GM19240 (cell line): Measurements from ENCODE around the gene UBD.

ENCODE experiments used
- DNase-seq: peaks from one replicate; pipeline ENCODE4 v3.0.0; 2011; ENCODE audit warnings: low spot score; ENCODE audit not compliant: insufficient read length

UBD gene

GRCh38 chr6:29524044-29524443, 35.5 kb downstream of the UBD start:
- no peak for DNase-seq

- DNase-seq = no peak
These were observed 37.3 kb downstream of the UBD start for GRCh38 chr6:29522227-29522626.

- no peak for DNase-seq
These were observed 38.4 kb downstream of the UBD start for GRCh38 chr6:29521006-29521680.

GRCh38 chr6:29520232-29520631, 39.3 kb downstream of the UBD start:
- DNase-seq = no peak

GRCh38 chr6:29519291-29520010, 40.1 kb downstream of the UBD start:
- DNase-seq = no peak

GRCh38 chr6:29517728-29518440, 41.6 kb downstream of the UBD start:
- no peak for DNase-seq

- no peak for DNase-seq
These were observed 42.3 kb downstream of the UBD start for GRCh38 chr6:29517245-29517644.

GRCh38 chr6:29516108-29516507, 43.4 kb downstream of the UBD start:
- DNase-seq = no peak

GRCh38 chr6:29510746-29511300, 48.7 kb downstream of the UBD start:
- DNase-seq = no peak

GRCh38 chr6:29510202-29510601, 49.3 kb downstream of the UBD start:
- no peak for DNase-seq

- DNase-seq = no peak
These were observed 49.8 kb downstream of the UBD start for GRCh38 chr6:29509711-29510110.

- DNase-seq = peak; percentile 35
These were observed 50.3 kb downstream of the UBD start for GRCh38 chr6:29509239-29509638.

- DNase-seq = no peak
These were observed 52.2 kb downstream of the UBD start for GRCh38 chr6:29507319-29507718.

- DNase-seq = no peak
These were observed 53.0 kb downstream of the UBD start for GRCh38 chr6:29506446-29507067.

GRCh38 chr6:29505808-29506207, 53.7 kb downstream of the UBD start:
- DNase-seq = no peak
